Measurements from ENCODE around the gene HNF1A.

DNA sequence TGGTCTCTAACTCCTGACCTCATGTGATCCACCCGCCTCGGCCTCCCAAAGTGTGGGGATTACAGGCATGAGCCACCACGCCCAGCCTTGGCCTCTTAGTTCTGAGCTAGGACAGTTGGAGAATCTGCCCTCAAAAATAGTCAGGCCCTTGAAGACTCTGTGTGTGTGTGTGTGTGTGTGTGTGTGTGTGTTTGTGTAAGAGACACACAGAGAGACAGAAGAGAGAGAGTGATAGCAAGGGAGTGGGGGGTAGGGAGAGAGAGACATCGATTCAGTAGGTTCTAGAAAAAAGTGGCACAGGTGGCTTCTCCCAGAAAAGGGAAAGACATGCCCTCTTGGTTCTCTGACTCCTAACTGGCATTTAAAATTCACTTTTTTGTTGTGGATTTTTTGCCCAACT, 5.4 kb downstream of the HNF1A start:
- no peak for TF ChIP-seq POLR2AphosphoS5 (IDR thresholded peaks at IDR 0.05; ENCODE audit: low read depth)
- TF ChIP-seq, protein P1, sequence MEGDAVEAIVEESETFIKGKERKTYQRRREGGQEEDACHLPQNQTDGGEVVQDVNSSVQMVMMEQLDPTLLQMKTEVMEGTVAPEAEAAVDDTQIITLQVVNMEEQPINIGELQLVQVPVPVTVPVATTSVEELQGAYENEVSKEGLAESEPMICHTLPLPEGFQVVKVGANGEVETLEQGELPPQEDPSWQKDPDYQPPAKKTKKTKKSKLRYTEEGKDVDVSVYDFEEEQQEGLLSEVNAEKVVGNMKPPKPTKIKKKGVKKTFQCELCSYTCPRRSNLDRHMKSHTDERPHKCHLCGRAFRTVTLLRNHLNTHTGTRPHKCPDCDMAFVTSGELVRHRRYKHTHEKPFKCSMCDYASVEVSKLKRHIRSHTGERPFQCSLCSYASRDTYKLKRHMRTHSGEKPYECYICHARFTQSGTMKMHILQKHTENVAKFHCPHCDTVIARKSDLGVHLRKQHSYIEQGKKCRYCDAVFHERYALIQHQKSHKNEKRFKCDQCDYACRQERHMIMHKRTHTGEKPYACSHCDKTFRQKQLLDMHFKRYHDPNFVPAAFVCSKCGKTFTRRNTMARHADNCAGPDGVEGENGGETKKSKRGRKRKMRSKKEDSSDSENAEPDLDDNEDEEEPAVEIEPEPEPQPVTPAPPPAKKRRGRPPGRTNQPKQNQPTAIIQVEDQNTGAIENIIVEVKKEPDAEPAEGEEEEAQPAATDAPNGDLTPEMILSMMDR (IDR thresholded peaks at IDR 0.05; ENCODE audit: insufficient read depth, low read length) = no peak
- no peak for TF ChIP-seq SPI1 (IDR thresholded peaks at IDR 0.05; ENCODE audit: borderline replicate concordance, low read depth)

Data from HL-60 (cell line).